ENCODE results near the gene HCAR2.

Gene HCAR2

GRCh38 chr12:122740351-122740750 lies 37.2 kb upstream of the HCAR2 start:
- no peak overlapping the region for H3K27ac ChIP-seq (ENCODE audit: low read depth, low read length, poor library complexity, severe bottlenecking)
- no peak overlapping the region for H2AFZ ChIP-seq (ENCODE audit: low read length)
- no peaks in the 10 kb centered on the region for H3K36me3 ChIP-seq (ENCODE audit: insufficient read depth, low read length)
- TF ChIP-seq CTCF (IDR thresholded peaks at IDR 0.05; ENCODE audit: low read length) = no peak
- TF ChIP-seq EZH2 (IDR thresholded peaks at IDR 0.05; ENCODE audit: borderline replicate concordance, low read length) = no peak
- H3K9me3 ChIP-seq (ENCODE audit: low read length) = no peaks in the 10 kb centered on the region
- no peaks in the 10 kb centered on the region for H3F3A ChIP-seq (ENCODE audit: insufficient read depth, low read length)
- H3K27me3 ChIP-seq (ENCODE audit: insufficient read depth, low read length) = no peaks in the 10 kb centered on the region
- no peak overlapping the region for H3K4me3 ChIP-seq (ENCODE audit: low read depth, low read length, poor library complexity, severe bottlenecking)
- no peaks in the 10 kb centered on the region for H3K79me2 ChIP-seq (ENCODE audit: insufficient read depth, low read length)
- no peaks in the 10 kb centered on the region for H3K9me2 ChIP-seq (ENCODE audit: low read depth, low read length)
- H4K20me1 ChIP-seq (ENCODE audit: insufficient read depth, low read length) = no peaks in the 10 kb centered on the region
- no peak overlapping the region for H3K9ac ChIP-seq (ENCODE audit: low read length)
- H3K4me1 ChIP-seq (ENCODE audit: insufficient read depth, low read length, severe bottlenecking) = peaks cover 5% of the 10 kb centered on the region
- no peak overlapping the region for H3K4me2 ChIP-seq (ENCODE audit: low read length)

- Histone ChIP-seq H4K20me1 (ENCODE audit: insufficient read depth, low read length) (no peaks in the 10 kb centered on the region), H3K9me3 (ENCODE audit: low read length) (no peaks in the 10 kb centered on the region), H3F3A (ENCODE audit: insufficient read depth, low read length) (no peaks in the 10 kb centered on the region), H3K4me1 (ENCODE audit: insufficient read depth, low read length, severe bottlenecking) (peaks cover 13% of the 10 kb centered on the region), H3K4me2 (ENCODE audit: low read length) (no peak overlapping the region), H3K27me3 (ENCODE audit: insufficient read depth, low read length) (no peaks in the 10 kb centered on the region), H3K36me3 (ENCODE audit: insufficient read depth, low read length) (no peaks in the 10 kb centered on the region), H3K9ac (ENCODE audit: low read length) (no peak overlapping the region), H3K9me2 (ENCODE audit: low read depth, low read length) (no peaks in the 10 kb centered on the region), H3K79me2 (ENCODE audit: insufficient read depth, low read length) (no peaks in the 10 kb centered on the region), H2AFZ (ENCODE audit: low read length) (no peak overlapping the region), H3K27ac (ENCODE audit: low read depth, low read length, poor library complexity, severe bottlenecking) (no peak overlapping the region), H3K4me3 (ENCODE audit: low read depth, low read length, poor library complexity, severe bottlenecking) (no peak overlapping the region)
- TF ChIP-seq EZH2 (IDR thresholded peaks at IDR 0.05; ENCODE audit: borderline replicate concordance, low read length) (no peak), CTCF (IDR thresholded peaks at IDR 0.05; ENCODE audit: low read length) (no peak)
Observed at GRCh38 chr12:122738571-122738970, 35.4 kb upstream of the HCAR2 start.

- no peak overlapping the region for H3K27ac ChIP-seq (ENCODE audit: low read depth, low read length, poor library complexity, severe bottlenecking)
- TF ChIP-seq CTCF (IDR thresholded peaks at IDR 0.05; ENCODE audit: low read length) (no peak), EZH2 (IDR thresholded peaks at IDR 0.05; ENCODE audit: borderline replicate concordance, low read length) (no peak)
- no peaks in the 10 kb centered on the region for H3F3A ChIP-seq (ENCODE audit: insufficient read depth, low read length)
- no peaks in the 10 kb centered on the region for H3K36me3 ChIP-seq (ENCODE audit: insufficient read depth, low read length)
- H2AFZ ChIP-seq (ENCODE audit: low read length) = no peak overlapping the region
- H3K9me3 ChIP-seq (ENCODE audit: low read length) = no peaks in the 10 kb centered on the region
- no peaks in the 10 kb centered on the region for H3K79me2 ChIP-seq (ENCODE audit: insufficient read depth, low read length)
- H3K9ac ChIP-seq (ENCODE audit: low read length) = no peak overlapping the region
- no peak overlapping the region for H3K4me3 ChIP-seq (ENCODE audit: low read depth, low read length, poor library complexity, severe bottlenecking)
- peaks cover 14% of the 10 kb centered on the region for H3K4me1 ChIP-seq (ENCODE audit: insufficient read depth, low read length, severe bottlenecking)
- H4K20me1 ChIP-seq (ENCODE audit: insufficient read depth, low read length) = no peaks in the 10 kb centered on the region
- no peaks in the 10 kb centered on the region for H3K9me2 ChIP-seq (ENCODE audit: low read depth, low read length)
- H3K27me3 ChIP-seq (ENCODE audit: insufficient read depth, low read length) = no peaks in the 10 kb centered on the region
- no peak overlapping the region for H3K4me2 ChIP-seq (ENCODE audit: low read length)
Observed at GRCh38 chr12:122732611-122733010, 29.5 kb upstream of the HCAR2 start.
